HEK293 (cell line): Measurements from ENCODE around the gene BBLN.

Experiments used
- CTCF ChIA-PET: fragments of 350-600 bp; formaldehyde crosslinking; extraction: SDS; loops from one replicate; lab custom pipeline; 2021; ENCODE audit warnings: antibody characterized with exemption; lab: Yijun Ruan, JAX
- POLR2A ChIA-PET: fragments of 300-600 bp; formaldehyde crosslinking; extraction: SDS; loops from one replicate; lab custom pipeline; 2020; ENCODE audit warnings: antibody characterized with exemption, inconsistent platforms; lab: Yijun Ruan, JAX
- H3K27ac ChIP-seq: fragments of 200-500 bp; sonication (Bioruptor generic); 2 replicates; pipeline ENCODE4 v1.5.1; 2014; ENCODE audit warnings: low read depth, low read length, control low read depth, inconsistent platforms; ENCODE audit errors: extremely low read depth
- H3K36me3 ChIP-seq, 2 experiments: fragments of 200-500 bp in 1 of 2; sonication (Bioruptor generic) in 1 of 2; 1 replicate in 1 of 2; 2 replicates in 1 of 2; pipeline ENCODE4 v1.5.1; 2014 to 2017; ENCODE audit warnings: inconsistent platforms in 2 of 2, low read length in 2 of 2; ENCODE audit not compliant: control insufficient read depth in 2 of 2, insufficient read depth in 1 of 2
- H3K4me1 ChIP-seq: fragments of 200-500 bp; sonication (Bioruptor generic); 2 replicates; pipeline ENCODE4 v1.5.1; 2014; ENCODE audit warnings: mild to moderate bottlenecking, low read length, inconsistent platforms; ENCODE audit not compliant: control insufficient read depth, insufficient read depth
- H3K4me3 ChIP-seq: 2 replicates; pipeline ENCODE4 v1.5.1; 2011; ENCODE audit warnings: low read depth, mild to moderate bottlenecking, control low read depth, low read length, moderate library complexity
- H3K9me3 ChIP-seq: fragments of 200-500 bp; sonication (Bioruptor generic); 2 replicates; pipeline ENCODE4 v1.5.1; 2014; ENCODE audit warnings: low read depth, low read length, inconsistent platforms; ENCODE audit not compliant: control insufficient read depth, insufficient read depth
- BCL11B ChIP-seq: fragments of 450-650 bp; formaldehyde crosslinking; IDR thresholded peaks from 2 replicates; pipeline ENCODE4 v1.5.1; 2016; ENCODE audit warnings: low read depth, missing biosample characterization, missing genetic modification characterization
- GLI2 ChIP-seq: fragments of 450-650 bp; formaldehyde crosslinking; IDR thresholded peaks from 2 replicates; pipeline ENCODE4; 2017; ENCODE audit warnings: missing biosample characterization, missing genetic modification characterization, low read depth, borderline replicate concordance
- KLF16 ChIP-seq: fragments of 450-650 bp; formaldehyde crosslinking; IDR thresholded peaks from 2 replicates; pipeline ENCODE4 v1.5.1; 2017; ENCODE audit warnings: missing biosample characterization, missing genetic modification characterization
- RBAK ChIP-seq: fragments of 450-650 bp; formaldehyde crosslinking; IDR thresholded peaks from 2 replicates; pipeline ENCODE4 v1.5.1; 2016; ENCODE audit warnings: missing biosample characterization, missing genetic modification characterization
- ZBTB1 ChIP-seq: fragments of 450-650 bp; formaldehyde crosslinking; IDR thresholded peaks from 2 replicates; pipeline ENCODE4 v1.5.1; 2016; ENCODE audit warnings: missing biosample characterization, missing genetic modification characterization
- ZIC2 ChIP-seq: fragments of 450-650 bp; formaldehyde crosslinking; IDR thresholded peaks from 2 replicates; pipeline ENCODE4 v1.5.1; 2016; ENCODE audit warnings: missing biosample characterization, missing genetic modification characterization
- ZNF114 ChIP-seq: fragments of 450-650 bp; formaldehyde crosslinking; IDR thresholded peaks from 2 replicates; pipeline ENCODE4 v1.5.0; 2017; ENCODE audit warnings: missing biosample characterization, missing genetic modification characterization
- ZNF148 ChIP-seq: fragments of 450-650 bp; formaldehyde crosslinking; IDR thresholded peaks from 2 replicates; pipeline ENCODE4 v1.5.0; 2017; ENCODE audit warnings: missing biosample characterization, missing genetic modification characterization, borderline replicate concordance
- ZNF155 ChIP-seq: fragments of 450-650 bp; formaldehyde crosslinking; IDR thresholded peaks from 2 replicates; pipeline ENCODE4 v1.5.1; 2016; ENCODE audit warnings: missing biosample characterization, missing genetic modification characterization
- ZNF16 ChIP-seq: fragments of 450-650 bp; formaldehyde crosslinking; IDR thresholded peaks from 2 replicates; pipeline ENCODE4 v1.5.1; 2016; ENCODE audit warnings: low read depth, missing biosample characterization, missing genetic modification characterization
- ZNF37A ChIP-seq: fragments of 450-650 bp; IDR thresholded peaks from 2 replicates; pipeline ENCODE4 v1.5.1; 2018; ENCODE audit warnings: missing biosample characterization, missing genetic modification characterization
- ZNF654 ChIP-seq: fragments of 450-650 bp; formaldehyde crosslinking; IDR thresholded peaks from 2 replicates; pipeline ENCODE4 v1.5.1; 2016; ENCODE audit warnings: low read depth, missing biosample characterization, missing genetic modification characterization
- ZSCAN18 ChIP-seq: fragments of 450-650 bp; formaldehyde crosslinking; IDR thresholded peaks from 2 replicates; pipeline ENCODE4 v1.5.1; 2016; ENCODE audit warnings: missing biosample characterization, missing genetic modification characterization
- TF ChIP-seq, protein P1 (sequence below): fragments of 450-650 bp; formaldehyde crosslinking; conservative IDR thresholded peaks from 2 replicates; pipeline ENCODE4 v1.5.1; 2016; ENCODE audit warnings: low read depth, missing biosample characterization, missing genetic modification characterization
- TF ChIP-seq, protein P2 (sequence below): fragments of 450-650 bp; formaldehyde crosslinking; IDR thresholded peaks from 2 replicates; pipeline ENCODE4 v1.5.1; 2016; ENCODE audit warnings: missing biosample characterization, missing genetic modification characterization, borderline replicate concordance
- TF ChIP-seq, protein P3 (sequence below): fragments of 450-650 bp; formaldehyde crosslinking; IDR thresholded peaks from 2 replicates; pipeline ENCODE4 v1.5.1; 2016; ENCODE audit warnings: missing biosample characterization, missing genetic modification characterization

BBLN gene

GRCh38 chr9:128164307-128164885 is 4.3 kb downstream of the BBLN start (continued):
- TF ChIP-seq, protein P1, sequence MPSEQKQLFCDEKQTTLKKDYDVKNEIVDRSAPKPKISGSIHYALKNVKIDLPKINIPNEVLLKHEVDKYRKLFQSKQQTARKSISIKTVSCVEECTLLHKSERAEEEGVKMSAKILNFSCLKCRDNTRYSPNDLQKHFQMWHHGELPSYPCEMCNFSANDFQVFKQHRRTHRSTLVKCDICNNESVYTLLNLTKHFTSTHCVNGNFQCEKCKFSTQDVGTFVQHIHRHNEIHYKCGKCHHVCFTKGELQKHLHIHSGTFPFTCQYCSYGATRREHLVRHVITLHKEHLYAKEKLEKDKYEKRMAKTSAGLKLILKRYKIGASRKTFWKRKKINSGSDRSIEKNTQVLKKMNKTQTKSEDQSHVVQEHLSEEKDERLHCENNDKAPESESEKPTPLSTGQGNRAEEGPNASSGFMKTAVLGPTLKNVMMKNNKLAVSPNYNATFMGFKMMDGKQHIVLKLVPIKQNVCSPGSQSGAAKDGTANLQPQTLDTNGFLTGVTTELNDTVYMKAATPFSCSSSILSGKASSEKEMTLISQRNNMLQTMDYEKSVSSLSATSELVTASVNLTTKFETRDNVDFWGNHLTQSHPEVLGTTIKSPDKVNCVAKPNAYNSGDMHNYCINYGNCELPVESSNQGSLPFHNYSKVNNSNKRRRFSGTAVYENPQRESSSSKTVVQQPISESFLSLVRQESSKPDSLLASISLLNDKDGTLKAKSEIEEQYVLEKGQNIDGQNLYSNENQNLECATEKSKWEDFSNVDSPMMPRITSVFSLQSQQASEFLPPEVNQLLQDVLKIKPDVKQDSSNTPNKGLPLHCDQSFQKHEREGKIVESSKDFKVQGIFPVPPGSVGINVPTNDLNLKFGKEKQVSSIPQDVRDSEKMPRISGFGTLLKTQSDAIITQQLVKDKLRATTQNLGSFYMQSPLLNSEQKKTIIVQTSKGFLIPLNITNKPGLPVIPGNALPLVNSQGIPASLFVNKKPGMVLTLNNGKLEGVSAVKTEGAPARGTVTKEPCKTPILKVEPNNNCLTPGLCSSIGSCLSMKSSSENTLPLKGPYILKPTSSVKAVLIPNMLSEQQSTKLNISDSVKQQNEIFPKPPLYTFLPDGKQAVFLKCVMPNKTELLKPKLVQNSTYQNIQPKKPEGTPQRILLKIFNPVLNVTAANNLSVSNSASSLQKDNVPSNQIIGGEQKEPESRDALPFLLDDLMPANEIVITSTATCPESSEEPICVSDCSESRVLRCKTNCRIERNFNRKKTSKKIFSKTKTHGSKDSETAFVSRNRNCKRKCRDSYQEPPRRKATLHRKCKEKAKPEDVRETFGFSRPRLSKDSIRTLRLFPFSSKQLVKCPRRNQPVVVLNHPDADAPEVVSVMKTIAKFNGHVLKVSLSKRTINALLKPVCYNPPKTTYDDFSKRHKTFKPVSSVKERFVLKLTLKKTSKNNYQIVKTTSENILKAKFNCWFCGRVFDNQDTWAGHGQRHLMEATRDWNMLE (tag by site-specific recombination) = no peak
- TF ChIP-seq KLF16 (no peak), ZNF148 (no peak), ZNF114 (no peak), RBAK (tag by site-specific recombination) (no peak), ZNF654 (no peak), ZBTB1 (tag by site-specific recombination) (no peak)
- TF ChIP-seq, protein P2, sequence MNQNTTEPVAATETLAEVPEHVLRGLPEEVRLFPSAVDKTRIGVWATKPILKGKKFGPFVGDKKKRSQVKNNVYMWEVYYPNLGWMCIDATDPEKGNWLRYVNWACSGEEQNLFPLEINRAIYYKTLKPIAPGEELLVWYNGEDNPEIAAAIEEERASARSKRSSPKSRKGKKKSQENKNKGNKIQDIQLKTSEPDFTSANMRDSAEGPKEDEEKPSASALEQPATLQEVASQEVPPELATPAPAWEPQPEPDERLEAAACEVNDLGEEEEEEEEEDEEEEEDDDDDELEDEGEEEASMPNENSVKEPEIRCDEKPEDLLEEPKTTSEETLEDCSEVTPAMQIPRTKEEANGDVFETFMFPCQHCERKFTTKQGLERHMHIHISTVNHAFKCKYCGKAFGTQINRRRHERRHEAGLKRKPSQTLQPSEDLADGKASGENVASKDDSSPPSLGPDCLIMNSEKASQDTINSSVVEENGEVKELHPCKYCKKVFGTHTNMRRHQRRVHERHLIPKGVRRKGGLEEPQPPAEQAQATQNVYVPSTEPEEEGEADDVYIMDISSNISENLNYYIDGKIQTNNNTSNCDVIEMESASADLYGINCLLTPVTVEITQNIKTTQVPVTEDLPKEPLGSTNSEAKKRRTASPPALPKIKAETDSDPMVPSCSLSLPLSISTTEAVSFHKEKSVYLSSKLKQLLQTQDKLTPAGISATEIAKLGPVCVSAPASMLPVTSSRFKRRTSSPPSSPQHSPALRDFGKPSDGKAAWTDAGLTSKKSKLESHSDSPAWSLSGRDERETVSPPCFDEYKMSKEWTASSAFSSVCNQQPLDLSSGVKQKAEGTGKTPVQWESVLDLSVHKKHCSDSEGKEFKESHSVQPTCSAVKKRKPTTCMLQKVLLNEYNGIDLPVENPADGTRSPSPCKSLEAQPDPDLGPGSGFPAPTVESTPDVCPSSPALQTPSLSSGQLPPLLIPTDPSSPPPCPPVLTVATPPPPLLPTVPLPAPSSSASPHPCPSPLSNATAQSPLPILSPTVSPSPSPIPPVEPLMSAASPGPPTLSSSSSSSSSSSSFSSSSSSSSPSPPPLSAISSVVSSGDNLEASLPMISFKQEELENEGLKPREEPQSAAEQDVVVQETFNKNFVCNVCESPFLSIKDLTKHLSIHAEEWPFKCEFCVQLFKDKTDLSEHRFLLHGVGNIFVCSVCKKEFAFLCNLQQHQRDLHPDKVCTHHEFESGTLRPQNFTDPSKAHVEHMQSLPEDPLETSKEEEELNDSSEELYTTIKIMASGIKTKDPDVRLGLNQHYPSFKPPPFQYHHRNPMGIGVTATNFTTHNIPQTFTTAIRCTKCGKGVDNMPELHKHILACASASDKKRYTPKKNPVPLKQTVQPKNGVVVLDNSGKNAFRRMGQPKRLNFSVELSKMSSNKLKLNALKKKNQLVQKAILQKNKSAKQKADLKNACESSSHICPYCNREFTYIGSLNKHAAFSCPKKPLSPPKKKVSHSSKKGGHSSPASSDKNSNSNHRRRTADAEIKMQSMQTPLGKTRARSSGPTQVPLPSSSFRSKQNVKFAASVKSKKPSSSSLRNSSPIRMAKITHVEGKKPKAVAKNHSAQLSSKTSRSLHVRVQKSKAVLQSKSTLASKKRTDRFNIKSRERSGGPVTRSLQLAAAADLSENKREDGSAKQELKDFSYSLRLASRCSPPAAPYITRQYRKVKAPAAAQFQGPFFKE (tag by site-specific recombination) = no peak

DNA sequence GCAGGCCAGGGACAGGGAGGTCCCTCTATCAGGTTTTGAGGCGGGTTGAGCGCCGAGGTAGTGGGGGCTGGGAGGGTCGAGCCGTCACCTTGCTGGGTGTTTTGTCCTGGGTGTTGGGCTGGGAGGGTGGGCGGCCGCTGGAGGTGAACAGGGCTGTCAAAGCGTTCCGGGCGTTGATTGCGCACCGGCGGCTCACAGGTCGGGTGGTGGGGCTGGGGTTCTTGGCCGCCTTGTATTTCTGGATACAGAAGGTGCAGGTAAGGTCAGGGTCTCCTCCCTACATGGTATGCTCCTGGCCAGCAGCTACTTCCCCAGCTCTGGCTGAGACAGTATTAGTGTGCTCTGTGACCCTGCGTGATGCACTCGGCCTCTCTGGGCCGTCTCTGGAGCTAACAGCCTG is 6.1 kb downstream of the BBLN start:
- ChIA-PET CTCF (interaction anchor here (0.5 kb wide), 1 partner anchor 91 kb away, joined by 3 read pairs; no protein-coding TSS in a partner anchor), POLR2A (interaction anchor here (1.0 kb wide), 1 partner anchor 11 kb away, joined by 3 read pairs; no protein-coding TSS in a partner anchor)
- Histone ChIP-seq H3K27ac (no peak overlapping the region), H3K9me3 (no peaks in the 10 kb centered on the region), H3K36me3 (peaks cover 0 to 79% of the 10 kb centered on the region in 2 experiments; a peak in 2 of 3 replicates), H3K4me1 (no peaks in the 10 kb centered on the region), H3K4me3 (no peak overlapping the region)
- no peak for TF ChIP-seq ZNF37A (tag by site-specific recombination)
- no peak for TF ChIP-seq GLI2 (tag by site-specific recombination)
- TF ChIP-seq, protein P3, sequence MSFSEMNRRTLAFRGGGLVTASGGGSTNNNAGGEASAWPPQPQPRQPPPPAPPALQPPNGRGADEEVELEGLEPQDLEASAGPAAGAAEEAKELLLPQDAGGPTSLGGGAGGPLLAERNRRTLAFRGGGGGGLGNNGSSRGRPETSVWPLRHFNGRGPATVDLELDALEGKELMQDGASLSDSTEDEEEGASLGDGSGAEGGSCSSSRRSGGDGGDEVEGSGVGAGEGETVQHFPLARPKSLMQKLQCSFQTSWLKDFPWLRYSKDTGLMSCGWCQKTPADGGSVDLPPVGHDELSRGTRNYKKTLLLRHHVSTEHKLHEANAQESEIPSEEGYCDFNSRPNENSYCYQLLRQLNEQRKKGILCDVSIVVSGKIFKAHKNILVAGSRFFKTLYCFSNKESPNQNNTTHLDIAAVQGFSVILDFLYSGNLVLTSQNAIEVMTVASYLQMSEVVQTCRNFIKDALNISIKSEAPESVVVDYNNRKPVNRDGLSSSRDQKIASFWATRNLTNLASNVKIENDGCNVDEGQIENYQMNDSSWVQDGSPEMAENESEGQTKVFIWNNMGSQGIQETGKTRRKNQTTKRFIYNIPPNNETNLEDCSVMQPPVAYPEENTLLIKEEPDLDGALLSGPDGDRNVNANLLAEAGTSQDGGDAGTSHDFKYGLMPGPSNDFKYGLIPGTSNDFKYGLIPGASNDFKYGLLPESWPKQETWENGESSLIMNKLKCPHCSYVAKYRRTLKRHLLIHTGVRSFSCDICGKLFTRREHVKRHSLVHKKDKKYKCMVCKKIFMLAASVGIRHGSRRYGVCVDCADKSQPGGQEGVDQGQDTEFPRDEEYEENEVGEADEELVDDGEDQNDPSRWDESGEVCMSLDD (tag by site-specific recombination) = no peak
- TF ChIP-seq ZIC2 (tag by site-specific recombination) = no peak
- TF ChIP-seq BCL11B (tag by site-specific recombination) = no peak
- no peak for TF ChIP-seq ZNF16 (tag by site-specific recombination)
- TF ChIP-seq ZNF155 (tag by site-specific recombination) = no peak
- no peak for TF ChIP-seq ZSCAN18 (tag by site-specific recombination)
